ENCODE data around the gene SRP68. TPM values are rescaled to one million over a fixed set of nuclear protein-coding genes. Genes with fewer than 3 reads are reported as not detected.

Gene SRP68
- total RNA-seq, 1 experiment from 2014 or later, result 58.2 TPM

DNA sequence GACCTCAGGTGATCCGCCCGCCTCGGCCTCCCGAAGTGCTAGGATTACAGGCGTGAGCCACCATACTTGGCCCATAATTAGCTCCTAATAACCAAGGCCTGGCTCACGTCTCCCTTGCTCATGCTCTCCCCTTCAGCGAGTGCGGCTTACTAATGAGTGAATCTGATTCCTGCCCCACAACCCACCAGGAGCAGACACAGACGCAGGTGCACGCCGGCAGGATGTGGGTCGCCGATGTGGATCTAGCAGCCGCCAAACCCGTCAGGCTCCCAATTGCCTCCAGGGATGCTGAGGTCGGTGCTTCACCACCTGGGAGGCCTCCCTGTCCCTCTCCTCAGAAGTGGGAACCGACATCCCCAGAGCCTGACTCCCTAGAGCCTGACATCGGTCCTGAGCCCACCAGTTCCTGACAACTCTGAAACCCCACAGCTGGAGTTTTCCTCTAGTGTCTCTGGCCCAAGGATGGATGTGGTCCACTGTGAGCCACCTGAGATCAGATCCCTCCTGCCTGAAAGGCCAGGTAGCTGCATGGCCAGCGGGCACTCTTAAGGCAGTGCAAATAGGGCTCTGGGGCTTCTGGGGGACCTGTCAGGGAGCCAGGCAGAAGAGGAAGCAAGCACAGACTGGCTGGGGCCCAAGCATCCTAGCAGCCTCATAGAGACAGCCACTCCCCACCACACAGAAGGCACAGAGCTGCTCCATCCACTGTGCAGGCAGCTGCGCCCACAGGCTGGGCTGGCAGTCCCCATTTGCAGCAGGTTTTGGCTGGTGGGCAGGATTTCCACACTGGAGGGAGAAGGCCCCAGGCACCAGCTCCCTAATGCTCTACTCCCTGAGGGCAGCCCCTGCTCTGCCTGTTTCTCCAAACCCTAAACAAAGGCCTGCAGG, 20.5 kb upstream of the SRP68 start:
- no peak for DNase-seq (ENCODE audit: low read depth, low spot score)

DNA sequence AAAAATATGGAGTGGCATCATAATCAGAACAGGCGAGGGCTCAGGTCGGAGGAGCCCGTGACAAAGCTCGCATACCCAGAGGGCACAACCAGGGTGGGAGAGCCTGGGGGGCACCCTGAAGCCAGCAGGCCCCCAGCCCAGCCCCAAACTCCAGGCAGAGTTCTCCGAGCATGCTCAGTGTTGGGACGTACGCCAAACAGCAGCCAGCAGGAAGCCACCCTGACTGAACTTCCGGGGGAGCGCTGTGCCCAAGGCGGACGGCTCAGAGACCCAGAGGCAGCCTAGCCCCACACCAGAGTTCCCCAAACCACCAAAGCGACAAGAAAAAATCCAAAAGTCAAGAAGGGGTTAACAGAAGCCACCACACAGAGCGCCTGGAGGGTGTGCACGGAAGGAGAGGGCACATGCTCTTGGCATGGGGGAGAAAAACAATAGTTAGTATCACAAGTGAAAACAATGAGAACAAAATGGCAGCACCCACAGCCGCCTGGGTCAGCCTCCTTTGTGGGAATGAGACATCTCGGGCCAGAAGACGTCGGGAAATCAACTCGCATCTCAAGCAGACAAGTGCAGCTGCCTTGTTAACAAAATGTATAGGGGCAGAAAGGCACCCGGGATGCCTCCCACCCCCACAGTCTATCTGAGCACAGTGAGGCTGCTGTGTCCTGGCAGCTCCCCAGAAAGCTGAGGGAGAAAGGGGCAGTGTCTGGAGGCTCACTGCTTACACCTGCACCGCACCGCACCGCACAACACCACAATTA, 19.4 kb upstream of the SRP68 start:
- in situ Hi-C loops (cut with HindIII; ENCODE audit: low pct_unique_long_range_greater_than_20kb, low sequenced_read_pairs), result no loop called here
- DNase-seq (ENCODE audit: low read depth, low spot score), result no peak

More for the DNA sequence above, 20.5 kb upstream of the SRP68 start:
- in situ Hi-C loops (cut with HindIII; ENCODE audit: low pct_unique_long_range_greater_than_20kb, low sequenced_read_pairs), result no loop called here

DNA sequence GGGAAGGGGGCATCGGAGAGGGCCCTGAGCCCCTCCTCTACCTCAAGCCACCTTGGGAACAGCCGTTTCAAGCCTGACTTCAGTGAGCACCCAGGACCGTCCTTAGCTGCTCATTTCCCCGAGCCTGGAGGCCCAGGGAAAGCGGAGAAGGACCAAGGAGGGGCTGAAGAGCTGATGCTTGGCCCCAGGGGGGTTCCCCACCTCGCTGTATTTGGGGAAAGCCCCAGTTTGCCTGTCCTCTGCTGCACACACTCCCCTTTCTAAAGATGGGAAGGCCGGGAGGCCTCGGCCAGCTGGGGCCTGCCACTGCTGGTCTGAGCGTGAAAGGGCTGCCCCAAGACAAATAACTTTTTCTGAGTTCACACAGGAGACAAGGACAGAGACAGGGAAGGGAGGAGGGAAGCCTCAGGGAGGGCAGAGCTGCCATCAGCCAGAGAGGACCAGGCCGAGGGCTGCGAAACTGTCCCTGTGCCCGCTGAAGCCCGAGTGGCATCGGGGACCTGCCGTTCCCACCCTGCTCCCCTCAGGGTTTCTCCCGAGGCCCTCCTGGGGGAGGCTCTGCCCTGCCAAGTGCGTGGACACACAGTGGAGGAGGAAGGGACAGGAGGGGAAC, 18.3 kb upstream of the SRP68 start:
- in situ Hi-C loops (cut with HindIII; ENCODE audit: low pct_unique_long_range_greater_than_20kb, low sequenced_read_pairs), result no loop called here
- no peak for DNase-seq (ENCODE audit: low read depth, low spot score)

DNA sequence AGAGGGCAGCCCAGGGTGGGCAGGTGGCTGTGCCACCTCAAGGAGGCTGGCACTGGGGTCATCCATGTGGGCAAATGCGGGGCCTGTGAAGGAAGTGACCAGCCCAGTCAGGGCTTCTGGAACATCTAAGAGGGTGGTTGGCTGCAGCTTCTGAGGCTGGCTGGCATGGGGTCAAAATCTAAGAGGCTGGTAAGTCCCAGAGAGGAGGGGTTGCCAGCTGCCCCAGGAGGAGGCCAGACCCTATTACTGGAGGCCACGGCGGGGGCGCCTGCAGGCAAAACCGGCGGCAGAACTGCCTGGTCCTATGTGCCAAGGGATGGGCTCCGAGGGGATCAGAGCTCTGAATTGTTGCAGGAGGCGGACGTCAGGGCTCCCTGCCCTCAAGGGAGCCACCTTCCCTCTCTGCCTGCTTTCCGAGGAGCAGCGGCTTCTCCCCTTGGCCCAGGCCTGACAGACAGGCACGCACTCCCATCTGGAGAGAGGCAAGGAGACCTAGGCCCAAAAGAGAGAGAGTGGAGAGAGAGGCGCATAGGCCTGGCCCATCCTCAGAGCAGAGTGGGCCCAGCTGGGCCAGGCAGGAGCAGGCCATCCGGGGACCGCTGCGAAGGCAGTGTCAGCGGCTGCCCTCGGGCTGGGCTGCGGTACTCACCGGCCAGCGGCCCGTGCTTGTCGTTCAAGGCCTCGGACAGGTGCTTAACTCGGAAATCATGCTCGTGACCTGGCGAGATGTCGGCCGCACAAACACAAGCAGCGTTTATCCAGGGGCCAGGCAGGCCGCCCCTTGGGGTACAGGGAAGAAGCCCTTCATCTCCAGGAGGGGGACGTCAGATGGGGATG, 17.6 kb upstream of the SRP68 start:
- DNase-seq (ENCODE audit: low read depth, low spot score), result no peak
- in situ Hi-C loops (cut with HindIII; ENCODE audit: low pct_unique_long_range_greater_than_20kb, low sequenced_read_pairs), result no loop called here

DNA sequence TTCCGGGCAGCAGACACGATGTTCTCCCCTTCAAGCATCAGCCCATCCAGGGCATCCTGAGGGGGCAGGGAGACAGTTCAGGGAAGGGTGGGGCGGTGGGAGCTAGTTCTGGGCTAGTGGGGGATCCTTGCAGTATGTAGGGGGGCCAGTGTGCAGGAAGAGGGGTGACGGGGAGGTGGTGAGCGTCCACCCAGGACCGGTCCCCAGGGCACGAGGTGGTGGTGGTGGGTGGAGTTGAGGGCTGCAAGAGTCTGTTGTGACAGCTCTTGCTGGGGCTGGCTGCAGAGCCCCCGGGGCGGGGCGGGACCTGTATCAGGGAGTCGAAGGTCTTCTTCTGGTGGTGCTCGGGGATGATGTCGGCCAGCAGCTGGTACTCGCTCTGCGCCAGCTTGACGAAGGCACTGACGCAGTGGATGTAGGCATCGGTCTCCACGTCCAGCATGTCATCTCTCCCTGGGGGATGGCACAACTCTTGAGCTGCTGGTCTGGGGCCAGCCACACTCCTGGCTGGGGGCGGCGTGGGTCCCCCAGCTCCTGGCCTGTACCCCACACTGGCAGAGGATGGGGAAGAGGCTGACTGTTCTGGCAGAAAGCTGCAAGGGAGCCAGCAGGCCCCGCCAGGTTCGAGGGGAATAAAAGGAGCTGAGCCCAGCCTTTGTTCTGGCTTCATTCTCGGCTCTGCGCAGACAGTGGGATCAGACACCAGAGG, 16.7 kb upstream of the SRP68 start:
- DNase-seq (ENCODE audit: low read depth, low spot score), result no peak
- in situ Hi-C loops (cut with HindIII; ENCODE audit: low pct_unique_long_range_greater_than_20kb, low sequenced_read_pairs), result no loop called here

DNA sequence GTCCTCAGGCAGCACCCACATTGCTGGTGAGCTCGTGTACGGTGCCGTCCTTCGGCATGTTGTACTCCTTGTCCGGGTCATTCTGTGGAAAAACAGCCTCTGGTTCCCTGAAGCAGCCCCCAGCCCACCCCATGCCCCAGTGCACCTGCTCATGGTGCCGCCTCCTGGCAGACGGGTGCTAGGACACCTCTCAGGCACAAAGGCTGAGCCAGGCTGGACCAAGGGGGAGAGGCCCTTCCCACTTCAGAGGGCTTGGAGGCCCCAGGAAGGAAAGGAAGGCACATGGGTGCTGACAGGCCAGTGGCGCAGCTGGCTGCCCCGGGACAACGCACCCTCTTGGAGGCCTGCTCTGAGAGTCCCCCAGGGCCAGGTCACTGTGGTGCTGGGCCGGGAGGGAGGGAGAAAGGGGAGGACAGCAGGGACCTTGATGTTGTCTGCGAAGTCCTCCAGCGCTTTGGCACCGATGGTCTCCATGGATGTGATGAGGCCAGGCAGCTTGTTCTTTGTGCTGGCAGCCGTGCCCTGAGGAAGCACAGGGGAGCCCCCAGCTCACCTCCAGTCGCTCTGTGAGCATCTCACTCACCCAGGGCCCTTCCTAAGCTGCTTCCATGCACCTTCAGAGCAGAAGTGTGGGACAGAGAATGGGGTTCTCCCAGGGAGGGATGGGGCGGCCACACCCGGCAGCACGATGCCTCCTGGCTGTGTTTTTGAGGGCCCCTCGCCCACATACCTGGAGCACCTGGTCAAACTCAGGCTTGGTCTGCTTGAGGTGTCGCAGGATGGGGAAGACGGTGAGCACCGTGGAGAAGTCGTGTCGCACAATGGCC, 15.9 kb upstream of the SRP68 start:
- DNase-seq (ENCODE audit: low read depth, low spot score), result peak; percentile 47
- in situ Hi-C loops (cut with HindIII; ENCODE audit: low pct_unique_long_range_greater_than_20kb, low sequenced_read_pairs), result no loop called here

DNA sequence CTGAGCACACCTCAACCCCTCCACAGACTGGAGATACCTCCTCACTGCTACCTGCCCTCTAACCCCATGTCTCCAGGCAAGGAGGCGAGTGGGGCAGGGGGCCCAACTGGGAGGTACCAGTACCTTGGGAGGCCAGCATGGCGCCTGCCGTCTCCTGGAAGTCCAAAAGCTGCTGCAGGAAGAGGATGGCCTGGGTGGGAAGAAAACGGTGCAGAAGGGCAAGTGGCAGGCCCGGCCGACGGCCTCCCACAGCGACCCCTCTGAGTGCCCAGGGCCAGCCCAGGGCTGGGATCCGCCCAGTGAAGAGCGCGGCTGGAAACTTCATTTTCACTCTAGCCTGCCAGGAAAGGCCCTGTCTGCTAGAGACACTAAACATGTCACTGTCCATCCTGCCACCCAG, 15.2 kb upstream of the SRP68 start:
- DNase-seq (ENCODE audit: low read depth, low spot score), result no peak
- in situ Hi-C loops (cut with HindIII; ENCODE audit: low pct_unique_long_range_greater_than_20kb, low sequenced_read_pairs), result no loop called here

DNA sequence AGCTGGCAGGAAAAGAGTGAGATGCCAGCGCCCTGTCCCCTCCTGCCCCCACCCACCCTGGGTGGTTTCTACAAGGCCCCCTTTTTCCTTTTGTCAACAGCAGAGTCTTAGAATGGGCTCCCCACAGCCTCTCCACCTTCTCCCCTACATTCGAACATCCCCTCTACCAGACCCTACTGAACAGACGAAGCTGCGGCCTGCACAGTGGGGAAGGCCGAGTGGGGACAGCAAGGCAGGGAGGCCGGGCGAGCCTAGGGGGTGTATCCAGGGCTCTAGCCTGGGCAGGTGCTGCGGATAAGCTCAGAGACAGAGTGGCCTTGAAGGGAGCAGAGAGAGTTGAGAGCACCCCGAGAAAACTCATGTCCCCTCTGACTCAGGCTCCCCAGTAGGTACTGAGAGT, 14.1 kb upstream of the SRP68 start:
- in situ Hi-C loops (cut with HindIII; ENCODE audit: low pct_unique_long_range_greater_than_20kb, low sequenced_read_pairs), result no loop called here
- DNase-seq (ENCODE audit: low read depth, low spot score), result no peak

DNA sequence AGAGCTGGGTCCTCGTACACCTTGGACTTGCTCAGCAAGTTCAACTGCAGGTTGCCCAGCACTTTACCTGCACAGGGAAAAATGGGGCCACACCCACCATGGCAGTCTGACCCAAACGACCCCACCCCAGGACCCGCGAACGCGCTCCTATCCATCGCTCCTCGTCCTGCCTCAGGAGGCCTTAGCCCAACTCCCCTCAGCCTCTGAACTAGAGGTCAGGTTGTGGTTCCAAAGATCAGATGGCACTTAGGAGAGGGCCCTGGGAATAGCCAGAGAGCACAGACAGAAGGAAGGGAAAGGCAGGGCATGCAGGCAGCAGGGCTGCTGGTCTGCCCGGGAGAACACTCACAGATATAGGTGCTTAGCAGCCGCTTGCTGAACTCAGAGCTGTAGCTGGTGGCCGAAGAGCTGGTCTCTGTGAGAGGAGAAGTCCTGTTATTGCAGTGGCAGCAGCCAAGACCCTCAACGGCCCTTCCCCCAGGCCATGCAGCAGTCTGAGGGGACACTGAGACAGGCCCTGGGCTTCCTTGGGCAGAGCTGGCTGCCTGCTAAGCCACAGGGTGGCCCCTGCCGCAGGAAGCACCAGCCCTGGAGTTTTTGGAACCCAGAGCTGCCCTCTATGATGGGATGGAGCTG, 13.5 kb upstream of the SRP68 start:
- in situ Hi-C loops (cut with HindIII; ENCODE audit: low pct_unique_long_range_greater_than_20kb, low sequenced_read_pairs), result no loop called here
- DNase-seq (ENCODE audit: low read depth, low spot score), result no peak

DNA sequence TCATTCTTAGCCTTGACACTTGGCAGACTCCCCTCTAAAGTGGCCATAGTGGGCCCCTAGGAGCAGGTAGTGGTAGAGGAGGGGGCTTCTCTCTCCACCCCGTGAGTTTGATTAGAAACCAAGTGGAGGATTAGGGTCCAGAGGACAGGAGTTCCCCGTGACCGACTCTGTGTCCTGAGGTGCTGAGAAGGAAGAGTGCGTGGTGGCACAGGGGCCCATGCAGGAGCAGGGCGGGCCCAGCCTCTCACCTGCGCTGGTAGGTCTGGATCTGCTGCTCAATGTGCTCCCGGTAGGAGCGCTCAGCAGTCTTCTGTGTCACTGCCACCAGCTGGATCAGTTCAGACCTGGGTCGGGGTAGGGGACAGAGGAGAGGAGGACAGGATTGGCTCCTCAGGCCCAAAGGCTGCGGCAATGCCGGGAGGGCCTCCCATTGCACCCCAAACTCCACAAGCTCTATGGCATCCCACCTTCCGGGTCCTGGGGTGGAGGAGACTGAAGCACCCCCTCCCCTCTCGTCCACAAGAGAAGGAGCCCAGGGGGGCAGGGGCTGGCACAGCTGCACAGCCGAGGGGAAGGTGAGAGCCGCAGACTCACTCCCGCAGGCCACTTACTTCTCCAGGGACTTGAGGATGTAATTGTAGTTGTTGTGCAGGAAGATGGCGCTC, 12.9 kb upstream of the SRP68 start:
- in situ Hi-C loops (cut with HindIII; ENCODE audit: low pct_unique_long_range_greater_than_20kb, low sequenced_read_pairs), result no loop called here
- no peak for DNase-seq (ENCODE audit: low read depth, low spot score)

DNA sequence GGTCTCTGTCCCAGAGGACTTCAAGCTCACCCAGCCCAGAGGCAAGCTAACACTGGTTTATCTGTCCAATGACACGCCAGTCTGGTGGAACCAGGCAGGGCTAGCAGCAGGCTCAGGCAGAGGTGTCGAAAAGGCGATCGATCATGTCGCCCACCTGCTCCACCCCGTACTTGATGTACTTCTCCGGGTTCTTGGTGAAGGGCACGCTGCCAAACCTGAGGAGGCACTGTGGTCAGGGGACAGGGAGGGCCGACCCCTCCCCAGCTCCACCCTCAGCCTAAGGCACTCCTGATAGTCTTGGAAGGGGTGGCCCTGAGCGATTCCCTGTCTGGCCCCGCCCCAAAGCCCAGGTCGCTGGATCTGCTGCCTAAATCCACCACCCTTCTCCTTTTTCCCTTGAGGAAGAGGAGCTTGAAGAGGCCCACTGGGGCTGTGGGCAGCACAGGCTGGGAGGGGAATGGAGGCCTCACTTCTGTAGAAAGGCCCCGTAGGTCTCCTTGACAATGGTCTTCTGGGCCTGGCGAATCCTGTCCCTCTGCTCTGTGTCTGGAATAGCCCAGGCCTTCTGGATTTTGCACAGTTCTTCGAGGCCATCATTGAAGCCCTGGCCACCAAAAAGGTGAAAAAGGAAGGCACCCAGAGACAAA, 11.3 kb upstream of the SRP68 start:
- DNase-seq (ENCODE audit: low read depth, low spot score), result no peak
- in situ Hi-C loops (cut with HindIII; ENCODE audit: low pct_unique_long_range_greater_than_20kb, low sequenced_read_pairs), result no loop called here

DNA sequence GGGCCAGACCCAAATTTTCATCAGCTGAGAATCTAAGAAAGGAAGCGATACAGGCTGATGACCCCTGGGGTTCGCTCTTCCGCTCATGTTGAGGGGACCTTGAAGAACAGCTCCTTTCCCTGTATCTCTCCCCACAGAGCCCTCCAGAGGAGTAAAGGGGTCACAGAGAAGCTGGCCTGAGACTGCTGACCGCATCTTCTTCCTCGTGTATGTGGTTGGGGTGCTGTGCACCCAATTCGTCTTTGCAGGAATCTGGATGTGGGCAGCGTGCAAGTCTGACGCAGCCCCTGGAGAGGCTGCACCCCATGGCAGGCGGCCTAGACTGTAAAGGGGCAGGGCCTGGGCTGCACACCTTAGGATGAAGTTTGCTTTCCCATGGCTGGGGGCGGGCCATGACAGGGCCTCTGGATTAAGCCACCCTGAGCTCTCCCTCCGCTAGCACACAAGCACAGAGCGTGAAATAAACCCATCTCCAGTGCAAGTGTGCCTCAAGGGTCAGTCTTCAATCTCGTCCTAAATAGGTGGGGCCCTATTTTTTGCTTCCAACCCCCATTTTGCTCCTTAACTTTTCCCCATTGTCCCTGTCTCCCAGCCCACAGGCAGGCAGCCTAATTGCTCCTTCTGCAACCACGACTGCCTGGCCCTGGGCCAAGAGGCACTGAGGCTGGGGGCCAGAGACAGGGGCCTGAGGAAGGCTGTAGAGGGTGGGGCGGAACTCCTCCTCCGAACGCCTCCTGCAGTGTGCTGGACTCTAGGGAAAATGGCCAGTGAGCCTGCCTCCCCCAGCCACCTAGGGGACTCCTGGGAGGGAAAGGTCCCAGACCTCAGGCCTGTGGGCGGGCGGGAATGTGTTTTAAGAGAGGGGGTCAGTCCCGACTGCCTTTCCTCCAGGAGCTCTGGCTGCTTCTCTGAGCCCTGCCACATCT, 10.3 kb upstream of the SRP68 start:
- DNase-seq (ENCODE audit: low read depth, low spot score), result no peak
- in situ Hi-C loops (cut with HindIII; ENCODE audit: low pct_unique_long_range_greater_than_20kb, low sequenced_read_pairs), result no loop called here

DNA sequence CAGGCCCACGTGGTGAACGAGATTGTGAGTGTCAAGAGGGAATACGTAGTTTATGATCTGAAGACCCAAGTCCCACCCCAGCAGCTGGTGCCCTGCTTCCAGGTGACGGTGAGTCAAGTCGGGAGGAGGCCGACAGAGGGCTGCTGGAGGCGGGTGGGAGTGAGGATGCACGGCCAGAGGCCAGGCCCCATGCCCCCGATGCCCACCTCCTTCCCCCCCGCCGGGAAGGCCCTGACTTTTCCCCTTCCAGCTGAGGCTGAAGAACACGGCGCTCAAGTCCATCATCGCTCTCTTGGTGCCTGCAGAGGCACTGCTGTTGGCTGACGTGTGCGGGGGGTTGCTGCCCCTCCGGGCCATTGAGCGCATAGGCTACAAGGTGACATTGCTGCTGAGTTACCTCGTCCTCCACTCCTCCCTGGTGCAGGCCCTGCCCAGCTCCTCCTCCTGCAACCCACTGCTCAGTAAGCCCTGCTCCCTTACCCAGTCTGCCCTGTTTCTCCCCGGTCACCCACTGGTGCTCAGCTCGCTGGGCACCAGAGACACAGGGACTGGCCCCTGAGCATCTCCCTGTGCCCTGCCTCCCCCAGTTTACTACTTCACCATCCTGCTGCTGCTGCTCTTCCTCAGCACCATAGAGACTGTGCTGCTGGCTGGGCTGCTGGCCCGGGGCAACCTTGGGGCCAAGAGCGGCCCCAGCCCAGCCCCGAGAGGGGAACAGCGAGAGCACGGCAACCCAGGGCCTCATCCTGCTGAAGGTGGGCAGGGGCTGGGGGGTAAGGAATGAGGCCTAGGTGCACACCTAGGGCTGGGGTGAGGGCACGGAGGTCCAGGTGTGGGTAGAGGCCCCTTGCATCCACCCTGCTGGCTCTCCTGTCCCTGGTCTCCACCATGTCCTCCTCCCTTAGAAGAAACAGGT, 9.2 kb upstream of the SRP68 start:
- in situ Hi-C loops (cut with HindIII; ENCODE audit: low pct_unique_long_range_greater_than_20kb, low sequenced_read_pairs), result no loop called here

More for the DNA sequence above, 9.2 kb upstream of the SRP68 start:
- no peak for DNase-seq (ENCODE audit: low read depth, low spot score)

Data from SK-MEL-5 (cell line).